ENCODE measurements around the gene ITGB1BP1. TPM values are rescaled to one million over a fixed set of nuclear protein-coding genes. Genes with fewer than 3 reads are reported as not detected.

The ITGB1BP1 gene
- total RNA-seq, 6 experiments from 2014 or later, result 205 to 238 (median 225) TPM

- H3K4me1 Mint-ChIP-seq (ENCODE audit: low read depth), result peaks cover 24% of the 10 kb centered on the region
- peaks cover 41% of the 10 kb centered on the region for H3K36me3 Mint-ChIP-seq (ENCODE audit: low read depth)
- DNase-seq, result no peak
- no peak for TF ChIP-seq CTCF (IDR thresholded peaks at IDR 0.05)
- H3K27me3 Mint-ChIP-seq (ENCODE audit: insufficient read depth), result no peaks in the 10 kb centered on the region; the same call in 1 of the 2 replicates
- H3K9me3 Mint-ChIP-seq, result no peaks in the 10 kb centered on the region
- no peak overlapping the region; the same call in 1 of the 2 replicates for H3K27ac Mint-ChIP-seq
- H3K4me3 Mint-ChIP-seq, result no peak overlapping the region
Measured at GRCh38 chr2:9412781-9413180, 10.5 kb downstream of the ITGB1BP1 start.

GRCh38 chr2:9410108-9410507 lies 13.2 kb downstream of the ITGB1BP1 start:
- Mint-ChIP-seq H3K4me1 (ENCODE audit: low read depth) (peaks cover 27% of the 10 kb centered on the region), H3K36me3 (ENCODE audit: low read depth) (peaks cover 38% of the 10 kb centered on the region), H3K9me3 (no peaks in the 10 kb centered on the region), H3K27ac (no peak overlapping the region), H3K27me3 (ENCODE audit: insufficient read depth) (peaks cover 1% of the 10 kb centered on the region; the same call in 1 of the 2 replicates), H3K4me3 (no peak overlapping the region)
- TF ChIP-seq CTCF (IDR thresholded peaks at IDR 0.05), result no peak
- DNase-seq, result no peak

- Mint-ChIP-seq H3K27ac (peak overlapping the region; percentile 54), H3K9me3 (no peaks in the 10 kb centered on the region), H3K4me3 (no peak overlapping the region), H3K4me1 (ENCODE audit: low read depth) (peaks cover 41% of the 10 kb centered on the region), H3K36me3 (ENCODE audit: low read depth) (peaks cover 31% of the 10 kb centered on the region), H3K27me3 (ENCODE audit: insufficient read depth) (0 out of 2 replicates have a peak, but pooled peaks cover 1% of the 10 kb centered on the region)
- no peak for DNase-seq
- TF ChIP-seq CTCF (IDR thresholded peaks at IDR 0.05), result no peak
Measured at GRCh38 chr2:9408641-9409151, 14.6 kb downstream of the ITGB1BP1 start.

GRCh38 chr2:9407363-9407811 lies 15.9 kb downstream of the ITGB1BP1 start:
- Mint-ChIP-seq H3K27ac (peak overlapping the region; percentile 42; the same call in 1 of the 2 replicates), H3K27me3 (ENCODE audit: insufficient read depth) (peaks cover 3% of the 10 kb centered on the region; the same call in 1 of the 2 replicates), H3K36me3 (ENCODE audit: low read depth) (peaks cover 42% of the 10 kb centered on the region), H3K4me3 (no peak overlapping the region), H3K9me3 (no peaks in the 10 kb centered on the region), H3K4me1 (ENCODE audit: low read depth) (peaks cover 53% of the 10 kb centered on the region)
- TF ChIP-seq CTCF (IDR thresholded peaks at IDR 0.05), result no peak
- DNase-seq, result no peak

GRCh38 chr2:9406529-9407362 lies 16.6 kb downstream of the ITGB1BP1 start:
- no peak for TF ChIP-seq CTCF (IDR thresholded peaks at IDR 0.05)
- peaks cover 37% of the 10 kb centered on the region for H3K36me3 Mint-ChIP-seq (ENCODE audit: low read depth)
- 0 out of 2 replicates have a peak overlapping the region, but pooled peaks have one; percentile 18 for H3K27ac Mint-ChIP-seq
- no peaks in the 10 kb centered on the region for H3K9me3 Mint-ChIP-seq
- peaks cover 3% of the 10 kb centered on the region; the same call in 1 of the 2 replicates for H3K27me3 Mint-ChIP-seq (ENCODE audit: insufficient read depth)
- H3K4me1 Mint-ChIP-seq (ENCODE audit: low read depth), result peaks cover 53% of the 10 kb centered on the region
- no peak for DNase-seq
- no peak overlapping the region for H3K4me3 Mint-ChIP-seq

All from HFFc6 (cell line).